Adipocyte (in vitro differentiated cells): ENCODE results near the gene TSPYL1.
A peak's percentile ranks its signal among the peaks of the same experiment; 100 is the strongest.
"Not testable (repeated sequence)": the region's sequence is repeated elsewhere in the genome, so short reads cannot be mapped to it uniquely, and the experiment has no call there.

Source experiments
- DNase-seq: peaks from one replicate; pipeline ENCODE4 v3.0.0-alpha.2; 2015; ENCODE audit warnings: low read depth
- H3K27me3 ChIP-seq: replicated peaks from 2 replicates; pipeline ENCODE4 v1.7.0; 2013; ENCODE audit warnings: mild to moderate bottlenecking, low read length, moderate library complexity; ENCODE audit not compliant: control insufficient read depth, insufficient read depth
- H3K36me3 ChIP-seq: 2 replicates; pipeline ENCODE4 v1.7.0; 2013; ENCODE audit warnings: low read length, mild to moderate bottlenecking, moderate library complexity; ENCODE audit not compliant: control insufficient read depth, insufficient read depth, severe bottlenecking
- H3K4me1 ChIP-seq: 2 replicates; pipeline ENCODE4 v1.7.0; 2013; ENCODE audit warnings: mild to moderate bottlenecking, low read length, moderate library complexity; ENCODE audit not compliant: control insufficient read depth, insufficient read depth
- H3K4me3 ChIP-seq: 2 replicates; pipeline ENCODE4 v1.7.0; 2013; ENCODE audit warnings: mild to moderate bottlenecking, low read length, moderate library complexity
- H3K9ac ChIP-seq: 2 replicates; pipeline ENCODE4 v1.7.0; 2013; ENCODE audit warnings: mild to moderate bottlenecking, low read length, moderate library complexity
- H3K9me3 ChIP-seq: 2 replicates; pipeline ENCODE4 v1.7.0; 2013; ENCODE audit warnings: mild to moderate bottlenecking, low read length, moderate library complexity; ENCODE audit not compliant: control insufficient read depth

The TSPYL1 gene

DNA sequence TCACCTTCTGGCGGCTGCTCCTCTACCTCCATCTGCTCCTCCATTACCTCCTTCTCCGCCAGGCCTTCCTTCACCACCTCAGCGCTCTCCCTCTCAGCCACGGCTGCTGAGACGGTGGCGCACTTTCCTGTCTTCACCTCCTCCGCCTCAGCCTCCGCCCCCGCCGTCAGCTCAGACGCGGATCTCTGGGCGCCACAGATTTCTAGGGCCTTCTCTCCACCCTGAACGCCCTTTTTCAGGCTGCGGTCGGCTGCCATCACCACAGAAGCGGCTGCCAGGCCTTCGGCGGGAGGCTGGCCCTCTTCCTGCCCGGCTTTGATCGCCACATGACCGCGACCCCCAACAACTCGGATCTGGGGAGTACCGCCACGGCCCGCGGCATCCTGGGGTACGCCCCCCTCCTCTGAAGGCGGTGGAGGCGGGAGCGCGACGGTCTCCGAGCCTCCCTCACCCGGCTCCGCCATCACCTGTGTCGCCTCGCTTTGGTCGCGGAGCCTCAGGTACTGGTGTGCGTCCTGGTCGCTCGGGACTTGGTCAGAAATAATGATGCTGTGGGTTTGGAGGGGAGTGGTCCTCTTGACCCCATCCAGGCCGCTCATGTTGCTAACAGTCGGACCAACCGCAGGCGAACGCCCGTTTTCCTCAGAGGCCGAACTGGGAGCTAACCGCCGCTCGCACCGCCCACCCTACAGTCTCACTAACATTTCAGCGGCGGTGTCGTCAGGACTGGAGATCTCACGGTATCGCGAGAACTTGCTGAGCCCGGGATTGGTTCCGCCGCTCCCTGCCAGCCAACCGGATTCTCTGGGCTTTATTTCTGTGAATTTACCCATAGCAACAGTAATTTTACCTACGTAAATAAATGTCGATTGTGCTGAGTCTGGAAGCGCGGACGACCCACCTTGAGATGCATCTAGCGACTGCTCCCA lies at the start of gene TSPYL1:
TSPYL1 (minus strand) TSS at position 699 of the 929 bp plus-strand sequence; CDS start at position 599, 100 bp downstream.
- H3K4me1 ChIP-seq = peaks cover 46% of the 10 kb centered on the region
- H3K9ac ChIP-seq = peak within 1 kb of the TSS; percentile 96
- no peaks in the 10 kb centered on the region for H3K27me3 ChIP-seq
- no peaks in the 10 kb centered on the region for H3K9me3 ChIP-seq
- peak within 1 kb of the TSS; percentile 97 for H3K4me3 ChIP-seq
- peaks cover 3% of the 10 kb centered on the region for H3K36me3 ChIP-seq
- DNase-seq = peak; percentile 99

- DNase-seq = peak; percentile 89
- Histone ChIP-seq H3K9ac (peak overlapping the region; percentile 22), H3K27me3 (no peaks in the 10 kb centered on the region), H3K4me3 (no peak overlapping the region), H3K4me1 (peaks cover 53% of the 10 kb centered on the region), H3K9me3 (no peaks in the 10 kb centered on the region), H3K36me3 (no peaks in the 10 kb centered on the region)
Observed at GRCh38 chr6:116329156-116329555, 49.4 kb upstream of the TSPYL1 start.

- peak overlapping the region; percentile 4 for H3K4me3 ChIP-seq
- no peak for DNase-seq
- peak overlapping the region; percentile 22 for H3K9ac ChIP-seq
- H3K4me1 ChIP-seq = peaks cover 53% of the 10 kb centered on the region
- H3K27me3 ChIP-seq = no peaks in the 10 kb centered on the region
- no peaks in the 10 kb centered on the region for H3K36me3 ChIP-seq
- no peaks in the 10 kb centered on the region for H3K9me3 ChIP-seq
Observed at GRCh38 chr6:116328528-116328903, 48.8 kb upstream of the TSPYL1 start.

DNA sequence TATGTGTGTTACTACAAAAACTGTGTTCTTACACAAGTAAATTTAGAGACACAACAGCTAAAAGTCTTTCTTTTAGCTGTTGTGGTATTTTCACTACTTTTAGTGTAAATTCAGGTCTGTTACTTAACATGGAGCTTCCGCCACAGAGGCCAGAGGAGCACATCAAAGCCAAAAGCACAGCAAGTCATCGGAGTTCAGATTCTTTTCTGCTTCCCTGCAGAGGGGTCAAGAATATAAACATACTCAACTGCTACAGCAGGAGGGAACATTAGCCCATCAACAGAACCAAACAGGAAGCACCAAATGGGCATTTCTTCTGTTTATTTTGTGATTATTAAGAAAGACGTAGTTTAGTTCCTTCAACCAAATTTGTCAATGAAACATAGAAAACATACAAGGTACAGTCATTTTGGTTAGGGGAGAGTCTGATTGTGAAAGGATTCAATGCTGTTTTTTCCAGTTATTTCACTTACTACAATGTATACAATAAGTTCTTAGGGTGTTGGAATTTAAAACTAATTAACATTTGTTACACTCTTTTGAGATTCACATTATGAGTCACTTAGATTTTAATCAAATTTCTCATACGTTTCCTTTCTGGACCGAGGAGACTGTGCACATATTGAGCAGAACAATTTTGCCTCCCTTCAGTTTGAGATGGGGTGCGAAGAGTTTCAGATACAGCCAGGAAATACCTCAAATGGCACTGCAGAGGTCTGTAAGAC lies 48.2 kb upstream of the TSPYL1 start:
- Histone ChIP-seq H3K9ac (no peak overlapping the region), H3K9me3 (no peaks in the 10 kb centered on the region), H3K36me3 (no peaks in the 10 kb centered on the region), H3K4me3 (no peak overlapping the region), H3K4me1 (peaks cover 53% of the 10 kb centered on the region), H3K27me3 (no peaks in the 10 kb centered on the region)
- DNase-seq = no peak

- Histone ChIP-seq H3K4me1 (peaks cover 53% of the 10 kb centered on the region), H3K4me3 (peak overlapping the region; percentile 55), H3K9ac (no peak overlapping the region), H3K9me3 (no peaks in the 10 kb centered on the region), H3K36me3 (no peaks in the 10 kb centered on the region), H3K27me3 (no peaks in the 10 kb centered on the region)
- DNase-seq = no peak
Observed at GRCh38 chr6:116326996-116327395, 47.3 kb upstream of the TSPYL1 start.

- Histone ChIP-seq H3K4me3 (peak overlapping the region; percentile 55), H3K27me3 (no peaks in the 10 kb centered on the region), H3K9me3 (no peaks in the 10 kb centered on the region), H3K36me3 (no peaks in the 10 kb centered on the region), H3K9ac (no peak overlapping the region), H3K4me1 (peaks cover 53% of the 10 kb centered on the region)
- DNase-seq = no peak
Observed at GRCh38 chr6:116326181-116326671, 46.5 kb upstream of the TSPYL1 start.

GRCh38 chr6:116325634-116326132 lies 46.0 kb upstream of the TSPYL1 start:
- not testable (repeated sequence) for H3K9ac ChIP-seq, H3K27me3 ChIP-seq, H3K9me3 ChIP-seq, DNase-seq, H3K36me3 ChIP-seq, H3K4me3 ChIP-seq
- H3K4me1 ChIP-seq = peaks cover 48% of the 10 kb centered on the region

DNA sequence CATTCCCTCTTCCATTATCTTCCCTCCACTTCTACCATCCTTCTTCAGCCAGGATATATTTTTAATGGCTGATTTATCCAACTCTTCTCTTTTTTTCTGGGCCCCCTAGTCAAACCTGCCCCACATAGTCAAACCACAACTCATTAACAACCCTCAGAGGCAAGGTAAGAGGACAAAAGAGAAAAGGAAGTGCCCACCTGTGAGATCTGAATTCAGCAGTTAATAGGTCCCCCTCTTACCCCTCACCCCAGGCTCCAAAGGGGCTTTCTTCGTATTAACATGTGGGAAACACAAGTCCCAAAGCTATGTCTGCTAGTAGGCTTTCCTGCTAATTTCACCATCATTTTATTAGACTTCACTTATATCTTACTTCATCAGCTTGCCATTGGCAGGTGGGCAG lies 44.1 kb upstream of the TSPYL1 start:
- Histone ChIP-seq H3K9ac (no peak overlapping the region), H3K4me3 (no peak overlapping the region), H3K9me3 (no peaks in the 10 kb centered on the region), H3K4me1 (peaks cover 38% of the 10 kb centered on the region), H3K27me3 (no peaks in the 10 kb centered on the region), H3K36me3 (no peaks in the 10 kb centered on the region)
- no peak for DNase-seq

DNA sequence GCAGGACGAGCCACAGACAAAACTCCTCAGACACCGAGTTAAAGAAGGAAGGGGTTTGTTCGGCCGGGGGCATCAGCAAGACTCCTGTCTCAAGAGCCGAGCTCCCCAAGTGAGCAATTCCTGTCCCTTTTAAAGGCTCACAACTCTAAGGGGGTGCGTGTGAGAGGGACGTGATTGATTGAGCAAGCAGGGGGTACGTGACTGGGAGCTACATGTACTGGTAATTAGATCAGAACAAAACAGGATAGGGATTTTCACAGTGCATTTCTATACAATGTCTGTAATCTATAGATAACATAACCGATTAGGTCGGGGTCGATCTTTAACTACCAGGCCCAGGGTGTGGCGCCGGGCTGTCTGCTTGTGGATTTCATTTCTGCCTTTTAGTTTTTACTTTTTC lies 42.2 kb upstream of the TSPYL1 start:
- H3K9ac ChIP-seq, H3K4me3 ChIP-seq, DNase-seq, H3K27me3 ChIP-seq, H3K9me3 ChIP-seq, H3K36me3 ChIP-seq: not testable (repeated sequence)
- H3K4me1 ChIP-seq = peaks cover 27% of the 10 kb centered on the region

DNA sequence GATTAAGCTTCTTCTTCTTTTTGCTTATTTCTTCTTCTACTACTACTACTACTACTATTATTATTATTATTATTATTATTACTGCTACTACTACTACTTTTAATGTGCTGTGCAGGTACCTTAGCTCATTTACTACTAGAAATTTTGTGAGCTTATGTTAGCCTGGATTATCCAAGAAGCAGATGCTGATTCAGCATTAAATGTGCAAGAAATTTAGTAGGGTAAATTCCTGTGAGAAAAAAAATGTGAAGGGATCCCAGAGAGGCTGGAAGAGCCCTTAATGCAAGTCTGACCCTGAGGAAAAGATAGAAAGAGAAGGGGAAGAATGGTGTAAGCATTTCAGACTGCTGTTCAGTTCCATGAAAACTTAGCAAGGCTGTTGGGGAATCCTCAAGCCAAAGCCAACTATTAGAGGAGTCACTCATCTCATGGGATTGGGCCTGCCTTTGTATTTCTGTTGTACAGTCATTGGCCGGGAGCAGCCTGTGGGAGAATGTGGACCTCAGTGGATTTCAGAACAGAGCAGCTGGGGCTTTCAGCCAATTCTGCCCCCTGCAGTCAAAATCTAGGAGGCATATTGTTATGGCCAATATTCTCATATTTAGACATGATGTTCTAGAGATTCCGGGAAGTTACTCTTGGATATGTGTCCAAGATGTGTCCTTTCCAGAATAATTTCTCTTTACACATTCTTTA lies 37.2 kb upstream of the TSPYL1 start:
- no peaks in the 10 kb centered on the region for H3K27me3 ChIP-seq
- H3K4me3 ChIP-seq = no peak overlapping the region
- peaks cover 50% of the 10 kb centered on the region for H3K4me1 ChIP-seq
- no peaks in the 10 kb centered on the region for H3K9me3 ChIP-seq
- H3K36me3 ChIP-seq = no peaks in the 10 kb centered on the region
- H3K9ac ChIP-seq = no peak overlapping the region
- no peak for DNase-seq

DNA sequence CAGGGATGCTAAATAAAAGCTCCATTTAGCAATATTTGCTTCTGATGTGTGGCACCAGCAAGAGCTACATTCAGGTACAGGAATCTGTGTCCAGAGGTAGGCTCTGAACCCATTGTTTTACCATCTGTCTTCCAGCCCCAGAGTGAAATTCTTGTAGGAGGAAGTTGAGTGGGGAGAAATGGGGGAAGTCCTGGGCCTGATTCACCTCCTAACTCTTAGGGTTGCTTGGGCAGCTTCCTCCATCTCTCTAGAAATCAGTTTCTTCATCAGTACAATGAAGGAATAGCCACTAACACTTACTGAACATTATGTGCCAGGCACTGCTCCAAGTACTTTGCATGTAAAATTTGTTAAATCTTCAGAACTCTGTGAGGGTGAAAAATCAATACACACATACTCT lies 35.1 kb upstream of the TSPYL1 start:
- DNase-seq = no peak

More for the DNA sequence above, 35.1 kb upstream of the TSPYL1 start:
- Histone ChIP-seq H3K36me3 (no peaks in the 10 kb centered on the region), H3K9me3 (no peaks in the 10 kb centered on the region), H3K27me3 (no peaks in the 10 kb centered on the region), H3K4me3 (peak overlapping the region; percentile 18), H3K9ac (no peak overlapping the region), H3K4me1 (peaks cover 50% of the 10 kb centered on the region)
